ENCODE data around the gene MYBL2.
"Not testable (repeated sequence)": the region's sequence is repeated elsewhere in the genome, so short reads cannot be mapped to it uniquely, and the experiment has no call there.

Gene MYBL2

GRCh38 chr20:43666376-43667328, at the start of gene MYBL2:
MYBL2 (plus strand) TSS chr20:43667114; CDS start chr20:43667284, 170 bp downstream.
- DNase-seq (ENCODE audit: low read depth) = no peak

- no peak for DNase-seq (ENCODE audit: low read depth)
Measured at GRCh38 chr20:43631598-43631997, 35.3 kb upstream of the MYBL2 start.

- DNase-seq (ENCODE audit: low read depth) = no peak
Measured at GRCh38 chr20:43636429-43636828, 30.5 kb upstream of the MYBL2 start.

- DNase-seq (ENCODE audit: low read depth) = no peak
Measured at GRCh38 chr20:43642548-43642947, 24.4 kb upstream of the MYBL2 start.

- DNase-seq (ENCODE audit: low read depth) = no peak
Measured at GRCh38 chr20:43650997-43651525, 15.9 kb upstream of the MYBL2 start.

- DNase-seq (ENCODE audit: low read depth) = not testable (repeated sequence)
Measured at GRCh38 chr20:43651650-43652184, 15.2 kb upstream of the MYBL2 start.

GRCh38 chr20:43653966-43654365, 12.9 kb upstream of the MYBL2 start:
- no peak for DNase-seq (ENCODE audit: low read depth)

- DNase-seq (ENCODE audit: low read depth) = not testable (repeated sequence)
Measured at GRCh38 chr20:43655176-43655575, 11.7 kb upstream of the MYBL2 start.

- no peak for DNase-seq (ENCODE audit: low read depth)
Measured at GRCh38 chr20:43655937-43656336, 11.0 kb upstream of the MYBL2 start.

- DNase-seq (ENCODE audit: low read depth) = peak; percentile 20
Measured at GRCh38 chr20:43658069-43658722, 8.7 kb upstream of the MYBL2 start.

GRCh38 chr20:43658723-43659419, 8.0 kb upstream of the MYBL2 start:
- no peak for DNase-seq (ENCODE audit: low read depth)

GRCh38 chr20:43662943-43663655, 3.8 kb upstream of the MYBL2 start:
- DNase-seq (ENCODE audit: low read depth) = peak; percentile 47

GRCh38 chr20:43665466-43666176, 1.3 kb upstream of the MYBL2 start:
- DNase-seq (ENCODE audit: low read depth) = no peak

GRCh38 chr20:43667341-43668132, 623 bp downstream of the MYBL2 start:
- no peak for DNase-seq (ENCODE audit: low read depth)

GRCh38 chr20:43669332-43669731, 2.4 kb downstream of the MYBL2 start:
- DNase-seq (ENCODE audit: low read depth) = peak; percentile 52

GRCh38 chr20:43670423-43670822, 3.5 kb downstream of the MYBL2 start:
- no peak for DNase-seq (ENCODE audit: low read depth)

GRCh38 chr20:43676368-43676767, 9.5 kb downstream of the MYBL2 start:
- no peak for DNase-seq (ENCODE audit: low read depth)

- no peak for DNase-seq (ENCODE audit: low read depth)
Measured at GRCh38 chr20:43680981-43681380, 14.1 kb downstream of the MYBL2 start.

GRCh38 chr20:43681468-43681942, 14.6 kb downstream of the MYBL2 start:
- no peak for DNase-seq (ENCODE audit: low read depth)

- DNase-seq (ENCODE audit: low read depth) = no peak
Measured at GRCh38 chr20:43681991-43682410, 15.1 kb downstream of the MYBL2 start.
